NB4 (cell line): Measurements from ENCODE around the gene SEMA6A.

Experiments used
- CTCF ChIP-seq: IDR thresholded peaks from one replicate; pipeline ENCODE4 v1.5.1; 2012; ENCODE audit warnings: low read depth, low read length
- POLR2A ChIP-seq: IDR thresholded peaks from 2 replicates; pipeline ENCODE4 v1.6.1; 2011; ENCODE audit warnings: mild to moderate bottlenecking; ENCODE audit not compliant: insufficient read length; ENCODE audit errors: extremely low read depth

GRCh38 chr5:116418016-116418415, 156.6 kb downstream of the SEMA6A start:
- no peak for TF ChIP-seq CTCF
- TF ChIP-seq POLR2A, result no peak
